Muscle layer of duodenum (tissue), 2 donors: ENCODE measurements around the gene WDR7.

Experiments used
- H3K27ac ChIP-seq: one replicate; pipeline ENCODE4 v1.7.0; 2013; ENCODE audit warnings: mild to moderate bottlenecking, low read length
- H3K27me3 ChIP-seq: one replicate; pipeline ENCODE4 v1.7.0; 2013; ENCODE audit warnings: low read depth, mild to moderate bottlenecking, control low read depth, low read length
- H3K36me3 ChIP-seq, 2 donors: one replicate each; pipeline ENCODE4 v1.7.0; 2013; ENCODE audit warnings: low read length in 2 of 2, control low read depth in 1 of 2, mild to moderate bottlenecking in 1 of 2; ENCODE audit not compliant: insufficient read depth in 2 of 2, control insufficient read depth in 1 of 2
- H3K4me1 ChIP-seq, 2 donors: one replicate each; pipeline ENCODE4 v1.7.0; 2013; ENCODE audit warnings: low read length in 2 of 2, mild to moderate bottlenecking in 2 of 2, control low read depth in 1 of 2, moderate library complexity in 1 of 2; ENCODE audit not compliant: insufficient read depth in 2 of 2, control insufficient read depth in 1 of 2
- H3K4me3 ChIP-seq, 2 donors: one replicate each; pipeline ENCODE4 v1.7.0; 2013; ENCODE audit warnings: low read length in 2 of 2, low read depth in 1 of 2, mild to moderate bottlenecking in 1 of 2
- H3K9me3 ChIP-seq, 2 donors: one replicate each; pipeline ENCODE4 v1.7.0; 2013; ENCODE audit warnings: low read length in 2 of 2, control low read depth in 1 of 2, mild to moderate bottlenecking in 1 of 2; ENCODE audit not compliant: control insufficient read depth in 1 of 2
- donor health status: healthy.

Gene WDR7

DNA sequence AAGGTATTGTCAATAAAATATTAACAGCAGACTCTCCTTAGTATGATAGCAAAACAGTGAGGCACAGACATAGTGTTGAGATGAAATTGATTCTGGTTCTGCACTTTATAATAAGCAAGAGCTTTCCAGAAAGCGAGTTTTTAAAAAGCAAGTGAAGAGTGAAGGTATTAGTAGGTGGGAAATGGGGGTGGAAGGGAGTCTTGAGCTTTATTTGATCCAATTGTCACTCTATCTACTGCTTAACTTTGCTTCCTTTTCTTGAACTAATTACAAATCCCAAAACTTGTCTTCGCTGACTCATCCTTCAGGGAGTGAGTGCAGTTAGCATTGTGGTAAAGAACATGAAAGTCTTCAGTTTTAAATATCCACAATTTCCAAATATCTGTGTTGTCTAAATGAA, 375.2 kb downstream of the WDR7 start:
- Histone ChIP-seq H3K4me3 (no peak overlapping the region), H3K4me1 (no peaks in the 10 kb centered on the region), H3K27ac (no peak overlapping the region), H3K27me3 (no peaks in the 10 kb centered on the region), H3K36me3 (peaks cover 15 to 32% of the 10 kb centered on the region in 2 donors), H3K9me3 (no peaks in the 10 kb centered on the region)

DNA sequence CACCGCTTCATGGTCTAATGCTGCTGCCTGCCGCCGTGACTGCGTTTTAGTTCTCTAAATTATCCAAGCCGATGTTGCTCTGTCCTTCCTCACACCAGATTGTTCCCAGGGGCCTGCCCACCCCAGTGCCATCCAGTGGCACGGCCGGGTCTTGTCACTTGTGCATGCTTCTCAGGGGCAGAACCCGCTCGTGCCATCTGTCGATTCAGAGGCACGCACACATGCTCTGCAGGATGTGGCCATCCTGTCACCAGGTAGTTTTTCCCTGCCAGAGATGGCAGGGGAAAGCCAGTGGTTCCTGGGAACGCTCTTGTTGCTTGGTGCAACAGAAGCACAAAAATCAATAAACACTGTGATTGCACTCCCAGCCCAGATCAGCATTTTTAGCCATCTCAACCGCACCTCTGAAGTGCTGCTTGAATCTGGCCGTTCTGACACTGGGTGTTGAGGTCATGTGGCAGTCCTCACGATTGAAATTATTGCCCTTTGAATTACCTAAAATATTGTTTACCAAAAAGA, 376.1 kb downstream of the WDR7 start:
- Histone ChIP-seq H3K27me3 (no peaks in the 10 kb centered on the region), H3K27ac (no peak overlapping the region), H3K4me3 (no peak overlapping the region), H3K4me1 (no peaks in the 10 kb centered on the region), H3K9me3 (no peaks in the 10 kb centered on the region), H3K36me3 (peaks cover 15 to 36% of the 10 kb centered on the region in 2 donors)

DNA sequence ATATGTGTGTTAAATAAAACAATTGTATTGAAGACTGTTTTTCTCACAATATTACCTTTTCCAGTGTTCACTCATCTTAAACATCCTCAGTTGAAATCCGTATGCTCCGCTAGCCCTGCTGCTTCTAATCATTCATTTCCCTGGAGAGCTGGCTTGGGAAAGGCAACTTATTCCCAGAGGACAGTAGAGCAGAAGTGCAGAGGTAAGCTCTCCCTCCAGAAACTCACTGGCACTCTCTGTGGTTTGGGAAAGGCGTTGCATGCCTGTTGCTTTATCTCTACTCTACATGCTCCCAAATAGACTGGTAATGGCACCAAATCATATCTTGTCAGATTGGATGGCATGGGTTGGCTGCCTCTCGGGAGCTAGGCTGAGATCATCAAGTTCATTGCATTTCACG, 378.6 kb downstream of the WDR7 start:
- H3K9me3 ChIP-seq, result no peaks in the 10 kb centered on the region
- H3K36me3 ChIP-seq, result peaks cover 15 to 36% of the 10 kb centered on the region in 2 donors
- H3K27ac ChIP-seq, result no peak overlapping the region
- H3K4me3 ChIP-seq, result no peak overlapping the region
- no peaks in the 10 kb centered on the region for H3K27me3 ChIP-seq
- H3K4me1 ChIP-seq, result no peaks in the 10 kb centered on the region

DNA sequence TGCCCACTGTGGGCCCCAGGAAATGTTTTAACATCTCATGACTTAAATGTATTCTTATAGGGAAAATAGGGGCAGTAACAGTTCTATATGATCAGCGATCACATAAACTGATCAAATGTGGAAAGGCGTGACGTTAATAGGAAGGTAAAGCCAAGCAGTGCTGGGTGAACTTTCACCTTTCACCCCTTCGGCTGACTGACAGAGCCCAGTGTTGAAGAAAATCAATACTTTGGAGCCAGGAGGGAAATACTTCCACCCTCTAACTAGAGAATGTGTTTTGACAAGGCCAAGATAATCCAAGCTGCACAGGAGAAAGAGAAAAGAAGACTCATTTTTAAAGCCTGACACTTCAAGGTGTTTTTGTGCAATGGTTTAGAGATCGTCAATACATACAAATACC, 379.3 kb downstream of the WDR7 start:
- H3K27me3 ChIP-seq, result no peaks in the 10 kb centered on the region
- no peak overlapping the region for H3K27ac ChIP-seq
- peaks cover 0 to 2% of the 10 kb centered on the region in 2 donors for H3K9me3 ChIP-seq
- no peaks in the 10 kb centered on the region for H3K4me1 ChIP-seq
- H3K4me3 ChIP-seq, result no peak overlapping the region
- peaks cover 15 to 36% of the 10 kb centered on the region in 2 donors for H3K36me3 ChIP-seq

DNA sequence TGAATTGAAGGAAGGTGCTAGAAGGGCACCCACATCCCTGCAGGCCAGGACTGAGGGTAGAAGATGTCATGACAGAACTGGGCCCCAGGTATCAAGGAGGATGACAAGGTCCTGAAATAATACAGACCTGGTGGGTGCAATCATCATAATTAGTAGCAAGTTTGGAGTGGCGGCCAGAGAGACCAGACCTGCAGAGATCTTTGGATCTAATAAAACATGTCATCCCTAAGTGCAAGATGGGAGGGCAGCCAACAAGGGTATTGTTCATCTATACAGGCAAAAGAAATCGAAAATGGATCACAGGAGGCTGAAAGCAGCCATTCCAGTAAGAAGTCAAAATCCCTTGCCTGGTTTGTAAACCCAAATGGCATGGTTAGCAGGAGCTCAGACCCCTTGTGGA, 384.4 kb downstream of the WDR7 start:
- Histone ChIP-seq H3K36me3 (peaks cover 0 to 4% of the 10 kb centered on the region in 2 donors), H3K9me3 (peaks cover 0 to 2% of the 10 kb centered on the region in 2 donors), H3K27ac (no peak overlapping the region), H3K4me1 (no peaks in the 10 kb centered on the region), H3K4me3 (no peak overlapping the region), H3K27me3 (no peaks in the 10 kb centered on the region)

DNA sequence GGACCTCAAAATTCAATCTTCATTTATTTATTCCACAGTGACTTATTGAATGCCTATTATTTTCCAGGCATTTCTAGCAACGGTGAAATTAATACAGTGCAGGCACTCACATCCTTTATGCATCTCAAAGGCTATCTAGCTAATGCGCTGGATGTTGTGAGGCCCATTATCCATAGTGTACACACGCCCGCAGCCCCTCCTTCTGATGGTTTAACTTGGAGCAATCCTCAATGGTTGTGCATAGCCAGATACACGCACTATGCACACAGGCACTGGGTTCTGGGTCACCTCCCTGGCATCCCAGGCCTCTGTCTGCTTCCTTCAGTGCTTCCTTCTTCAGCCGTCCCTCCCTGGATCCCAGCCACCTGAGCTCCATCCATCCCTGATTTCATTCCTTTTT, 387.2 kb downstream of the WDR7 start:
- no peak overlapping the region for H3K27ac ChIP-seq
- H3K36me3 ChIP-seq, result no peaks in the 10 kb centered on the region

DNA sequence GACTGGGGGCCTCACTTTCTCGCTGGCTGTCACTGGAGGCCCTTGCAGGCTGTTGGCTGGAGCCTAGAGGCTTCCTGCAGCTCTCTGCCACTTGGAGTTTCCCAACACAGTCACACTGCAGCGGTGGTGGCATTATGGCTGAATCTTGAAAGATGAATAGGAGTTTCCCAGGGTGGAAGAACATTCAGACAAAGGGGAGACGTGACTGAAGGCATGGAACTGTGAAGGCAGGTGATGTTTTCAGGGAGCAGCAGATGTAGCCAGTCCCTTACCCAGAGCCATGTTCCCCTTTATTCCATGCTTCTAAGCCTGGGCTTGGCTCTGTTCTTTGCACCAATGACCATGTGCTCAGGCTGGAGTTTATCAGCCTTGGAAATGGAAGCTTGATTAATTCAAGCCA, 389.0 kb downstream of the WDR7 start:
- Histone ChIP-seq H3K27ac (no peak overlapping the region), H3K9me3 (peaks cover 0 to 2% of the 10 kb centered on the region in 2 donors), H3K4me3 (no peak overlapping the region), H3K27me3 (no peaks in the 10 kb centered on the region), H3K4me1 (no peaks in the 10 kb centered on the region), H3K36me3 (no peaks in the 10 kb centered on the region)

More for the DNA sequence above, 387.2 kb downstream of the WDR7 start:
- no peak overlapping the region for H3K4me3 ChIP-seq
- H3K9me3 ChIP-seq, result peaks cover 0 to 2% of the 10 kb centered on the region in 2 donors
- no peaks in the 10 kb centered on the region for H3K4me1 ChIP-seq
- no peaks in the 10 kb centered on the region for H3K27me3 ChIP-seq

DNA sequence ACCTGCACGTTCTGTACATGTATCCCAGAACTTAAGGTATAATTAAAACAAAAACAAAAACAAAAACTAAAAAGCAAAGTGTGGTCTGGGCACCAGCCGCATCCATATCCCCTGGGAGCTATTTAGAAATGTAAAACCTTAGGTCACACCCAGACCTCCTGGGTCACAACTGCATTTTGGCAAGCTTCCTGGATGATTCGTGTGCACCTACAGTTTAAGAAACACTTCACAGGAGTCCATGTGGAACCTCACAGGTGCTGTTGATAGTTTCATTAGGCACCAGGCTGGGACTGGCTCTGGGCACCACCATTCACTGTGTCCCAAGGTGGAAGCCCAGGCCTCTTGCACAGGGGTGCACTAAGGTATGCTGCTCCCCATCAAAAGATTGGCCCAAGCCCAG, 392.1 kb downstream of the WDR7 start:
- Histone ChIP-seq H3K27me3 (no peaks in the 10 kb centered on the region), H3K27ac (no peak overlapping the region), H3K4me1 (no peaks in the 10 kb centered on the region), H3K36me3 (no peaks in the 10 kb centered on the region), H3K9me3 (peaks cover 0 to 11% of the 10 kb centered on the region in 2 donors), H3K4me3 (no peak overlapping the region)

DNA sequence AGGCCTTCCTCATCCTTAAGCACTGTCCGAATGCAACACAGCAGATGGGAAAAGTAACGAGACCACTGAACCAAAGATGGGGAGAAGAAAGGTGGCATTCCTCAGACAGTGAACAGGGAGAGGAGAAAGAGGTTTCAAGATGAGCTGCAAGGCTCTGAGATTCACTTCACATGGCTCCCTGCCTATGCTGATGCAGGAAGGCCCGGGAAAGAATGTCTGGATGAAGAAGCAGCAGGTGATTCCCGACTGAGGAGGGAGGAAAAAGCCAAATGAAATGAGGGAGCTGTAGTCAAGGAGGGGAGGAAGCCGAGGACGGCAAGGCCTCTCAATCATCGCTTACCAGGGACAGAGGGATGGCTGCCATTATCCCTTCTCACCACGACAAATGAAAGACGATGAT, 397.2 kb downstream of the WDR7 start:
- Histone ChIP-seq H3K4me3 (no peak overlapping the region), H3K27me3 (no peaks in the 10 kb centered on the region), H3K36me3 (no peaks in the 10 kb centered on the region), H3K9me3 (peaks cover 0 to 11% of the 10 kb centered on the region in 2 donors), H3K27ac (no peak overlapping the region), H3K4me1 (no peaks in the 10 kb centered on the region)

DNA sequence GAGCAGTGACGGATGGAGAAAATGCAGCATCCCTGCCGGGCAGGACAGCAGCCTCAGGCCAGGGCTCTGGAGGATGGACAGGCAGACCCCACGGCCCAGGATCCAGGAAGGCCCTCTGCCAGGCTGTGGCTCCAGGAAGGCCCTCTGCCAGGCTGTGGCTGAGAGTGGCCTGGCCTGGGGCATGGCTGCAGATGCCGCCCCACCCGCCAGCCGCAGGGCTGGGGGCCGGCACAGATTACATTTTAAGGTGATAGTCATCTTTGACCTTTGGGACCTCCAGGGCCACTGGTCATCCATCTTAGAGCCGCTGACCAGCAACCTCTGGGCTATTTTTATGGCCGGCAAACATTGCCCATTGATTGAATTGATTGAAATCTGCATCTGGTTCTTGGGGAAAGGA, 397.7 kb downstream of the WDR7 start:
- no peaks in the 10 kb centered on the region for H3K36me3 ChIP-seq

DNA sequence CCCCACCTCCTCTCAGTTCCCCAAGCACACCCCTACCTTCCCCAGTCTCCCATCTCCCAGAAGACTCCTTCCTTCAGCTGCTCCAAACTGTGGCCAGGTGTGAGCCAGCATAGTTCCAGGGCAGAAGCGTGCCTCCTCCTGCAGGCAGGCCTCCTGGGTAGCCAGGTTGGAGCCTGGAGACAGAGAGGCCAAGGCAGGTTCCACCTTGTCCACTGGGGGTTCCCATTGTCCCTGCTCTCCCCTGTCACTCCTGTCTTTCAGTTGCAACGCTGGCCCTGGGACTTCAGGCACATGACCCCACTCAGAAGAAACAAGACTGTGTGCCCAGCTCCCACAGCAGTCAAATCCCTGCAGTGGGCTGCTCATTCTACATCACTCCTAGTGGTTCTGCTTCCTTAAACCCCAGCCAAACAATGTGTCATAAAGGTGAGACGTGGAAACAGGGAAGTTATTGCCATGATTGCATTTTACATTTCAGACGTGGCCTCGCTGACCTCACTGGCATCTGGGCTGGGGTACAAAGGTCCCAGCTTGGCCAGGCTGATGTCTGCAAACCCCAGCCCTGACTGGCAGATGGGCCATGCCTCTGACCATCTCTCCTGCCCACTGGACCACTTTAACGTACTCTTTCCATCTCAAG, 399.3 kb downstream of the WDR7 start:
- H3K4me3 ChIP-seq, result no peak overlapping the region
- no peak overlapping the region for H3K27ac ChIP-seq

More for the DNA sequence above, 397.7 kb downstream of the WDR7 start:
- H3K4me1 ChIP-seq, result no peaks in the 10 kb centered on the region
- no peak overlapping the region for H3K27ac ChIP-seq
- no peaks in the 10 kb centered on the region for H3K27me3 ChIP-seq
- H3K4me3 ChIP-seq, result no peak overlapping the region
- peaks cover 0 to 11% of the 10 kb centered on the region in 2 donors for H3K9me3 ChIP-seq

More for the DNA sequence above, 399.3 kb downstream of the WDR7 start:
- Histone ChIP-seq H3K9me3 (peaks cover 0 to 11% of the 10 kb centered on the region in 2 donors), H3K36me3 (no peaks in the 10 kb centered on the region), H3K27me3 (no peaks in the 10 kb centered on the region), H3K4me1 (no peaks in the 10 kb centered on the region)
